ENCODE data around the gene IL34. TPM values are rescaled to one million over a fixed set of nuclear protein-coding genes. Genes with fewer than 3 reads are reported as not detected.

The IL34 gene
- total and polyA plus RNA-seq, 2 experiments from 2014 or later = 4.3 to 6.6 TPM

- TF ChIP-seq ZNF462 (CRISPR knock-in tag; IDR thresholded peaks at IDR 0.05) = no peak
- no peak for TF ChIP-seq EZH2phosphoT487 (IDR thresholded peaks at IDR 0.05; ENCODE audit: unreplicated experiment)
- no peak for TF ChIP-seq REST (IDR thresholded peaks at IDR 0.05; ENCODE audit: unreplicated experiment)
- no peak for TF ChIP-seq CREB1 (CRISPR knock-in tag; IDR thresholded peaks at IDR 0.05; ENCODE audit: low read depth)
- no peak for TF ChIP-seq JUNB (IDR thresholded peaks at IDR 0.05; ENCODE audit: unreplicated experiment)
- no peak for TF ChIP-seq NANOG (IDR thresholded peaks at IDR 0.05; ENCODE audit: borderline replicate concordance)
- TF ChIP-seq STAT1 (IDR thresholded peaks at IDR 0.05; ENCODE audit: unreplicated experiment) = no peak
Measured at GRCh38 chr16:70627696-70628095, 18.7 kb upstream of the IL34 start (continued).

All from GM23338 (cell line).